ENCODE data around the gene MBP.
A peak's percentile ranks its signal among the peaks of the same experiment; 100 is the strongest.
"Not testable (repeated sequence)": the region's sequence is repeated elsewhere in the genome, so short reads cannot be mapped to it uniquely, and the experiment has no call there.

Gene MBP

DNA sequence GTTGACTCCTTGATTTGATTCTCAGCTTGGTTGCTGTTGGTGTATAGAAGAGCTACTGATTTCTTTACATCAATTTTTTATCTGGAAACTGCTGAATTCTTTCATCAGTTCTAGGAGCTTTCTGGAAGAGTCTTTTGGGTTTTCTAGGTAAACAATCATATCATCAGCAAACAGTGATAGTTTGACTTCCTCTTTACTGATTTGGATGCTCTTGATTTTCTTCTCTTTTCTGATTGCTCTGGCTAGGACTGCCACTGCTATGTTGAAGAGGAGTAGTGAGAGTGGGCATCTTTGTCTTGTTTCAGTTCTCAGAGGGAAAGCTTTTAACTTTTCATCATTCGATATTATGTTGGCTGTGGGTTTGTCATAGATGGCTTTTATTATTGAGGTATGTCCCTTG is 169.7 kb downstream of the MBP start:
- DNase-seq, result peak in 1 of 2 donors; percentile 4

DNA sequence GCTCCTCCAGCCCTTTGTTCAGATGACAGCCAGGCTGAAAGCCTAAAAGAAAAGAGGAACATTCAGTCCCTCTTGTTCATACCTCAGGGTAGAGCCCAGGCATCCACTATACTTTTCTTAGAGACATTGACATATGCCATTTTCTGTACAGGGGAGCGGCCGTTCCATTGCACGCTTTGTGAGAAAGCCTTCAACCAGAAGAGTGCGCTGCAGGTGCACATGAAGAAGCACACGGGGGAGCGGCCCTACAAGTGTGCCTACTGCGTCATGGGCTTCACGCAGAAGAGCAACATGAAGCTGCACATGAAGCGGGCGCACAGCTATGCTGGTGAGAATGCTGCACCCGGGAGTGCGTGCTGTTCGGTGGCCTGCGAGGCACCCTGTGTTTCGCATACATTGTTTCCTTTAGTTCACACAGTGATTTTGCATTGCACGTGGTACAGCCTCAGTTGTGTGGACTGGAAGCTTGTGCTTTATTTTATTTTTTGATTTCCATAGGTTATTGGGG is 172.0 kb downstream of the MBP start:
- DNase-seq, result no peak

DNA sequence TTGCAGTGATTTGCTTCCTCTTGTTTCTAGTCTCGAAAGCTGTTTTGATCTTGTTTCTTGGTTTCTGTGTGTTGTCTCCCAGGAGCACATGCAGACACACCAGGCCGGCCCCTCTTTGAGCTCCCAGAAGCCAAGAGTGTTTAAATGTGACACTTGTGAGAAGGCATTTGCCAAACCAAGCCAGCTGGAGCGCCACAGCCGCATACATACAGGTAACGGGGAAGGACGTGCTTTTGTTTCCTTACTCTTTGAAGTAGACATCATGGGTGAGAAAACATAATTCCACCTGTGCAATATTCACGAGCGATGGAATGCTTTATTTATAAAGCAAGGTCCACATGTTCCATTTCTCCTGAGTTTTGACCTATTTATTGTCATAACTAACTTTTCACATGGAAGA is 173.0 kb downstream of the MBP start:
- DNase-seq, result no peak

DNA sequence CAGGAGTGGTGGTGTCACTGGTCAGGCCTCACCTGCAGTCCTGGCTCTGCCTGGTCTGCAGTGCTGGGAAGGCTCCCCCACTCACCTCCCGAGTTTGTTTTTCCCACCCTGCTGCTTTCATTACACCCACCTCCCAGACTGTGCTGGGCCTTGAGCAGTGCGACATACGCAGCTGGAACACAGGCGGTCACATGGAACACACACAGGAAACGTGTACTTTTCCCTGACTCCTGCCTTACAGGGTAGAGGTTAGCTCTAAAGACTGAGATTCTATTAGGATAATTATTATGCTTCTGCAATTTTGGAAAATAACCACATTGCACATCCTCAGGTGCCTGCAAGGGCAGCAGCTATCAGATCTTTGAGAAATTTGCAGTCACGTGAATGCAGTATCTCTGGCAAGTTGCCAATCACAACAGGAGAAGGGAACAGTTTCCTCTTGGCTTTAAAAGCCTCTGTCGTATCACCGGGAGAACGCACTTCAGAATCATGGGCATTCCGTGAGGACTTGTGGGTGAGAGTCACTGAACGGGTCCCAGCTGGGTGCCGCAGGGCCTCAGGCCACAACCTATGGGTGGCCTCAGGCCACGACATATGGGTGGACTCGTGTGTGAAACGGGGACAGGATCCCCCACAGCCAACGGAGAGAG is 173.8 kb downstream of the MBP start:
- no peak for DNase-seq

DNA sequence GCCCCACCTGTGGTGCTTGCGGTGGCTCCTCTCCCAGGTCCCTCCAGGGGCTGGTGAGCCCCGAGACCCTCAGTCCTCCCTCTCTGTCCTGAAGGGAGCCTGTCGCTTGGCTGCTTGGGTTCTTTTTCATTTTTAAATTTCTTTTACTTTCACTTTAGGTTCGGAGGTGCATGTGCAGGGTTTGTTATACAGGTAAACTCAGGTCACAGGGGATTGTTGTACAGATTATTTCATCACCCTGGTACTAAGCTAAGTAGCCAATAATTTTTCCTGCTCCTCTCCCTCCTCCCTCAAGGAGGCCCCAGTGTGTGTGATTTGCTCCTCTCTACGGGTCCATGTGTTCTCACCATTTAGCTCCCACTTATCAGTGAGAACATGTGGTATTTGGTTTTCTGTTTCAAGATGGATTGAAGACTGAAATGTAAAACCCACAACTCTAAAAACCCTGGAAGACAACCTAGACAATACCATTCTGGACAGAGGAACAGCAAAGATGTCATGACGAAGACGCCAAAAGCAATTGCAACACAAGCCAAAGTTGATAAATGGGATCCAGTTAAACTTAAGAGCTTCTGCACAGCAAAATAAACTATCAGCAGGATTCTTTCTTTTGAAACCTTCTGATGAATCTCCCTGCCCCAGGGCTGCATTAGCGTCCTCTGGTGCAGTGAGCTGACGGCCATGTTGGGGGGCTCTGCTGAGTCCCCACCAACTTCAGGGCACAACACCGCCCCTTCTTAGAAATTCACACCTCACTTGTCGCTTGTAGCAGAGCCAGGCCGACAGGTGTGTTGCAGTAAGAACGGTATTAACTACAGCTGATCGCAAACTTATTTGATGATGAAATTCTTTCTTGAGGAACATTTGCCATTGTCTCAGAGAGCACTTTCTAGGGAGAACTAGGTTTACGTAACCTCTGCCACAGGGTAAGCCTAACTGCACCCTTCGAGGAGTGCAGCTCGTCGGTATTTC is 174.9 kb downstream of the MBP start:
- DNase-seq, result no peak

DNA sequence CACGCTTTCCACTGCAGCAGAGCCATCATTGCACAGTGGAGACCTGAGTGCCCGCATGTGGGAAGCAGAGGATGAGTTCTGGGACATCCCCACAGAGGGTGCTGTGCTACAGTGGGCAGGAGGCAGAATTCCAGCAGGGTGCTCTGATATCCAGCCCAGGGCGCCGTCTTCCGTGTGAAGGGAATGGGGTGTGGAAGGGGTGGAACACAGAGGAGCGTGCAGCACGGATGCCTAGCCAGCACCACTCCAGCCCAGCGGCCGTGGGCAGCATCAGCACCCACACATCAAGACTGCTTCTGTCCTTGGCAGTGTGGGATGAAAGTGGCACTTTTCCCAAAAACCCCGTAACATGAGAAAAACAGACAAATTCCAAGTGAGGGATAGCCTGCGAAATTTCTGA is 175.9 kb downstream of the MBP start:
- no peak for DNase-seq

DNA sequence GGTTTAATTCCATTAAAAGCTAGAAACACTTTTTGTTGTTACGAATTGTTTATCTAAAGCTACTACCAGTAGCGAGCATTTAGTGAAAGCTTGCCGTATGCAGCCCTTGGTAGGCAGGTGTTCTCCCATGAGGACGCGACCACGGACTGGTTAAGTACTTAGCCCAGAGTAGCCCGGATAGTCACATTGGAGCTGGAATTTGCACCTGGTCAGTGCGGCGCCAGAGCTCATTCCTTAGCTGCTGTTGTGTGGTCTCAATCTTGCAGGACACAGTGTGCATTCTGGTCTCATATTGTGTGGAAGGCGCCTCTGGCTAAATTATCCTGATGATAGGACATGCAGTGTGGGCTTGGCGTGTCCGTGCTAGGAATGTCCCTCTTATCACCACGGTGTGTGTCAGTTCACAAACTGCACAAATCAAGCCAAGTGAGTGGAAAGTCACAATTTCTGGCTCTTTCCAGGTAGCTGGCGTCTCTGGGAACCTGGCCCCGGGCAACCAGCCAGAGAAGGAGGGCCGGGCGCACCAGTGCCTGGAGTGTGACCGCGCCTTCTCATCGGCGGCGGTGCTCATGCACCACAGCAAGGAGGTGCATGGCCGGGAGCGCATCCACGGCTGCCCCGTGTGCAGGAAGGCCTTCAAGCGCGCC is 176.9 kb downstream of the MBP start:
- no peak for DNase-seq

DNA sequence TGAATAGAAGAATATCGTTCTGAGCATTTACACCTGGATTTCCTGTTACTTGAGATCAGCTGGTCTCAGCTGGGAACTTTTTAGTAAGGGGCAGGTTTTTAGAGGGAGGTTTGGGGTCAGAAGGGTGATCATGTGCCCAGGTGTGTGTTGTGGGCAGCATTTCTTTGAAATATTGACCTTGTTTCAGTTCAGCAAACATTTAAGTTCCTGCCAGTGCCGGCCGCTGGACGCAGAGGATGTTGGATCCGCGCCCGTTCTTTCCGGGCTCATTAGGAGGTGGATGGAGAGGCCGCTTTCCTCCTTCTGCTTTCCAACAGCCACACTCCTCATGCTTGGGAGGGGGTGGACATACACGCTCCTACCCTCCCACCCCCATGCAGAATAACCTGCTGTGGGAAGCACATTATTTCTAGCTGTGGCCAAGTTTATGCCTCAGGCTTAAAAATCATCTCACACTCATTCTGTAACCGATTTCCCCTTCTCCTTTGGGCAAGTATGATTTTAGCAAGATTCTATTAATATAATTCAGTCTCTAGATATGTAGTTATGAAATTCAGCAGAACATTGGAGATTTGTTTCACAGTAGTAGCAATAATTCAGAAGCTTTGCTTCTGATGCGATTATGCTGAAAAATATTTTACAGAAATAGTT is 178.9 kb downstream of the MBP start:
- no peak for DNase-seq

DNA sequence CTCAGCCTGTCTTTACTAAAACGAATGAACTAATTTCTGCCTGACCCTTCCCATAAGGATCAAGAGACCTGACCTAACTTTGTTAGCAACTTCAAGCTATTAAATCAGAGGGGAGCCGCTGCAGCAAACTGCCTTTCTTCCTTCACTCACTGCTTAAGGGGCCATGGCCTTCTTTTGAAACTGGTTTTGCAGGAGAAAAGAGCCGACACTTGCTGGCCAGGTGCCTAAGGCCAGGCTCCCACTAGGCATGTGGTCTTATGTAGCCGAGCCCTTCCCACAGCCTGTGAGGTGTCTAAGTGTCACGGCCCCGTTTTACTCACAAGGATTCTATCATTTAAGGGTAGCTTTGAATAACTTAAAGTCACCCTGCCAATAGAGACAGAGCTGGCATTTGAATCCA is 179.4 kb downstream of the MBP start:
- no peak for DNase-seq

DNA sequence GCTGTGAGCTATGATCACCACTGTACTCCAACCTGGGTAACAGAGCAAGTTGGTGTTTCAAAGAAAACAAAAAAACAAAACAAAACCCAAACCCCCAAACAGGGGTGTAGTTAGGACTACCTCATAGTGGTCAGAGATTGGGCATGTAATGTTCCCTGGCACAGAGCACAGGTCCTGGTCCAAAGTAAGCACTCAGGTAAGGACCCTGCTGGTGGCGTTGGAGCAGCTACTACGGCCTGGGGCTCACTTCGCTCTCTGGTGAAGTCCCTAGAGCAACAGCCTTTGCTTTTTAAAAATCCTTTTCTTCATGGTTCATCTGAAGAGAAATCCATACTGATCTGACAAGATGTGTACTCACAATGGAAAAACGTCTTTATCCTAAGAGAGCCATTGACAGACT is 179.8 kb downstream of the MBP start:
- no peak for DNase-seq

DNA sequence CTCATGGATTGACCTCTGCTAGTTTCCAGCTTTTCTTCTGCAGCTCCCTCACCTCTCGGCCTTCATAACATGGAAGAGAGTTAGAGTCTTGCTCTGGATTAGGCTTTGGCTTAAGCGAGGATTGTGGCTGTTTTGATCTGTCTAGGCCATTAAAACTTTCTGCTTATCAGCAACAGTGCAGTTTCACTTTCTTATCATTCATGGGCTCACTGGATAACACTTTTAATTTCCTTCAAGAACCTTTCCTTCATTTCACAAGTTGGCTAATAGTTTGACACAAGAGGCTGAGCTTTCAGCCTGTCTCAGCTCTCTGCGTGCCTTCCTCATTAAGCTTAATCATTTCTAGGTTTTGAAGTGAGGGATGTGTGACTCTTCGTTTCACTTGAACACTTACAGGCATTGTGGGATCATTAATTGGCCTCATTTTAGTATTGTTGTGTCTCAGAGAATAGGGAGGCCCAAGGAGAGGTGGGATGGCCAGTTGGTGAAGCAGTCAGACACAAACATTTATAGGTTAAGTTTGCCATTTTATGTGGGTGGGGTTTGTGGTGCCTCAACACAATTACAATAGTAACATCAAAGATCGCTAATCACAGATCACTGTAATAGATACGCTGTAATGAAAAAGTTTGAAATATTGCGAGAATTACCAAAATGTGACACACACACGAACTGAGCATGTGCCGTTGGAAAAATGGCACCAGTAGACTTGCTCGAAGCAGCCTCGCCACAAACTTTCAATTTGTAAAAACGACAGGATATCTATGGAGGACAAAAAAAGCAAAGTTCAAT is 180.9 kb downstream of the MBP start:
- no peak for DNase-seq

DNA sequence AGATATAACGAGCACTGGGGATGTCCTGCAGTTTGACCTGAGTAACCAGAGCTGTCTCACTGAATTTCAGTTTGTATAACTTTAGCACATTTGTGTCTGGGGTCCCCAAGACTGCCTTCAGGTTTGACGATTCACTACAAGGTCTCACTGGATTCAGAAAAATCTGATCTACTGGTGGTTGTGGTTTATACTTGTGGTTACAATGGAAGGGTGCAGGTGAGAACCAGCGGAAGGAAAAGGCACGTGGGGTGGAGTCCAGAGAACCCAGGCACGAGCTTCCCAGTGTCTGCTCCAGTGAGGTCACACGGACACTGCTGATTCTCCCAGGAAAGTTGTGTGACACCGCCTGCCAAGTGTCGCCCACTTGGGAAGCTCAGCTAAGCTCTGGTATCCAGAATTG is 184.2 kb downstream of the MBP start:
- DNase-seq, result no peak

DNA sequence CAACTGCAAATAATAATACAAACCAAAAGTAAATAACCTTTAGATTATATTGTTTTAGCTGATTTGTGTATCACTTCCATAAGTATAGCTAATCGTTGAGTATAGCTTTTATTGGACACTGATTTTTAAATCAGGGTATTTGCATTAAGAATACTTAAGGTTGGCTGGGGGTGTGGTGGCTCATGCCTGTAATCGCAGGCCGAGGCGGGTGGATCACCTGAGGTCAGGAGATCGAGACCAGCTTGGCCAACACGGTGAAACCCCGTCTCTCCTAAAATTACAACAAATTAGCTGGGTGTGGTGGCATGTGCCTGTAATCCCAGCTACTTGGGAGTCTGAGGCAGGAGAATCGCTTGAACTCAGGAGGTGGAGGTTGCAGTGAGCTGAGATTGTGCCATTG is 188.2 kb downstream of the MBP start:
- not testable (repeated sequence) for DNase-seq

DNA sequence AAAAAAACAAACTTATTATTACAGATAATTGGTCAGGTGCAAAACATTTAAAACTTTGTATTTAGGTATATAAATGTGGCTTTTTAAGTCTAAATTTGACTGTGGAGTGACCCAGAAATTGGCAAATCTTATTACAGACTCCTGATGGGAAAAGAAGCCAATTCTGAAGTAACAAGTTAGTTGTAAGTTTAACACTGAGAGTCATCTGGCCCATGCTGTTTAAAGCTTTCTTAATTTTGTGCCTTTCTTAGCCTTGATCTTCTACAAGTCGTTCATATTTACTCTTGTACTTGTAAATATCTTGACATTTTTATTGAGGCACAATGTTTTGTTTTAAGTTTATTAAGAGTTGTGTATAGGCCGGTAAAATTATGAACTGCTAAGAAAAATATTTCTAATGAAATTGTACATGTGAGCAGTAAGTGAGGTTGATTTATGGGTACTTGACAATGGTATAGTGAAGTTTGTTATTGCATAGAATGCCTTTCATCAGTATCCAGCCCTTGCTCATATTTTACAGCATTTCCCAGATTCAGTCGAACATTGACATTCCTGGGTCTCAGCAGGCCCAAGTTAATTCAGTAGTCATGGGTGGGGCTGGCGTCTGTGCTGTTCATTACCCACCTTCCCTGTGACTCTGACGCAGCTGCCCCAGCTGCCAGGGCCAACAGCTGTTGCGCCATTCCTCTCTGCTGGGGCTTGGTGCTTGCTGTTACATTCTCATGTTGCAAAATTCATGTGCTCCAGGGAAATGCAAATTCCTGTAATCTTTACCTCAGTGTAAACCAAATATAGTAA is 188.8 kb downstream of the MBP start:
- DNase-seq, result no peak

DNA sequence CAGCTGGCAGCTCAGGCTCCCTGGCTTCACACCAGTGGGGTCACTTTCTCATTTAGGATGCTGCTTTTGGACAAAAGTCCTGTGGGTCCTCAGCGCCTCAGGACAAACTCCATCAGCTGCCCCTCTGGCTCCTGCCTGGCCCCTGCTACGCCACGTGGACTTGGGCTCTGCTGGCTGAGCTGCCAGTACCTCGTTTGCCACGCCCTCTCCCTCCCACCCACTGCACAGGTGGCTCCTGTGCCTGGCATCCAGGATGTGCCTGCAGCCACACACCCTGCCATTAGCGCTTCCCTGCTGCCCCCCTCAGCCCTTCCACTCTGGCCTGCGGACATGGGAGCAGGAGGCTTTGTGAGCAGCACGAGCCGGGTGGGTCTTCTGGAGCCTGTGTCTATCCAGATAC is 191.3 kb downstream of the MBP start:
- DNase-seq, result no peak

DNA sequence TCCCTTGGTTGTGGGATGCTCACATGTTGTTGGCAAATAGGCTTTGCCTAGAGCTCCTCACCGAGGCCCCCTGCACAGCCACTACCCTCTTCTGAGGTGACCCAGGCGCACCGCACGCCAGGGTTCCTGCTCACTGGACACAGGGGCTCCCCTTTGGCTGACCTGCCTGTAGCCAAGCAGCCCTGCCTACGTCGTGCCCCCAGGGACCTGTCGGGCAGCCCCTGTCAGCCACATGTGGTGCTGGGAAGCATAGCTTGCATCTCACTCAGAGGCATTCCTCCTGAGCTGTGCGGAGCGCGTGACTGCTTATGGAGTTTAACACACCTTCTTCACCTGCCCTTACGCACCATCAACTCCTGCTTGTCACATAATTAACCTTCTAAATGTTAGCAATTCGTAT is 194.0 kb downstream of the MBP start:
- no peak for DNase-seq

DNA sequence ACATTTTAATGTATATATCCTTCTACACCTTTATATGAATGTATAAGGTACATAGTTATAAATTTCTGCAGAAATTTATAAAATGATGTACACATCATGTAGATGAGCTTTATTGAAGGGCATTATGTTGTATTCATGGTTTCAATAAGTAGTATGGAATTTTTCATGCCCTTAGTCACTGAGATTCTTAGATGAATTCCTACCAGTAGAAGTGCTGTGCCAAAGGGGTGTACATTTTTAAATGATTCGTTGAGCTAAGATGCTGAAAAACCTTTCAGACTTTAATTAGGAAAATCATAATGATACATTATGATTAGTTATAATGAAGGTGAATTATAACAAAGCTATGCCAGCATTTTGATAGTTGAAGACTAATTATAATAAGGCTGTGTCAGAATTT is 195.0 kb downstream of the MBP start:
- DNase-seq, result no peak

DNA sequence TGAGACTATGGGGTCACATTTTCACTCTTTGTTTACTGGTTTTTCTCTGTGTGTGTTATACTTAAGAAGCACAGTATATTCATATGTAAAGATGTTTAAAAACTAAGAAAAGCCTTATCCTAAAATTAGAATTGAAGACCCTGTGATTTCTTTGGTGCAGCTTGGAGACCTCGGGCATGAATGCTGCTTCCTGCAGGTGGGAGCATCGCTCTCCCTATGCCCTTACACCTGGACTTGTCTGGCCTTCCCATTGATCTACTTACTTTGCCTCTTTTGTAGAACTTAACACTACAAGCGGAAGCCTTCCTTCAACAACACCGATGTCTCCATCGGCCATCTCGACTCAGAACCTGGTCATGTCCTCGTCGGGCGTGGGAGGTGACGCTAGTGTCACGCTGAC is 195.7 kb downstream of the MBP start:
- no peak for DNase-seq

DNA sequence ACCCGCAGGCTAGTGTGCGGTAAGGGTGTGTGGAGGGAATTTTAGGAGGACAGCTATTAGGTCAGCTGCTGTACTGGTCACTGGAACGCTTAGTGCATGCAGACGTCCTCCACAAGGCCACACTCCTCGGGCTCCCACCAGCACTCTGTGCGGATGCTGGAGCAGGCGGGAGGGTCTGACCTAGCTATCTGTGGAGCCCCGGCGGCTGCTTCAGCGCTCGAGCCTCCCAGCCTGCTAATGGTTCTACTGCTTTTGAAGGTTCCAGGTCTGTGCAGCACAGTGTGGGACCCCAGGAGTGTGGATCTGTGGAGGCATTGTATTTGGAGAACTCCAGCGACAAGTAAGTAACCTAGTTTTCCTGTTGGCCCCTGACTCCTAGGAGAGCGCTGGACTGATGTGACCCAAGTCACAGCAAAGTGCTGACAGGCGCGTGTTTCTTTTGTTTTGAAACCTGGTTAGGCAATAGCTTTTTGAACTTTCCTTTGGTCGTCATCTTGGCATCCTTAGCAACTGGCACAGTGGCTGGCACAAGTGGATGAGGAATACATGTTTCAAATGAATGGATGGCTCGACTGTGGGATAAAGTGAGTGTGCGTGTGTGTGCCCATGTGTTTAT is 196.8 kb downstream of the MBP start:
- DNase-seq, result no peak

DNA sequence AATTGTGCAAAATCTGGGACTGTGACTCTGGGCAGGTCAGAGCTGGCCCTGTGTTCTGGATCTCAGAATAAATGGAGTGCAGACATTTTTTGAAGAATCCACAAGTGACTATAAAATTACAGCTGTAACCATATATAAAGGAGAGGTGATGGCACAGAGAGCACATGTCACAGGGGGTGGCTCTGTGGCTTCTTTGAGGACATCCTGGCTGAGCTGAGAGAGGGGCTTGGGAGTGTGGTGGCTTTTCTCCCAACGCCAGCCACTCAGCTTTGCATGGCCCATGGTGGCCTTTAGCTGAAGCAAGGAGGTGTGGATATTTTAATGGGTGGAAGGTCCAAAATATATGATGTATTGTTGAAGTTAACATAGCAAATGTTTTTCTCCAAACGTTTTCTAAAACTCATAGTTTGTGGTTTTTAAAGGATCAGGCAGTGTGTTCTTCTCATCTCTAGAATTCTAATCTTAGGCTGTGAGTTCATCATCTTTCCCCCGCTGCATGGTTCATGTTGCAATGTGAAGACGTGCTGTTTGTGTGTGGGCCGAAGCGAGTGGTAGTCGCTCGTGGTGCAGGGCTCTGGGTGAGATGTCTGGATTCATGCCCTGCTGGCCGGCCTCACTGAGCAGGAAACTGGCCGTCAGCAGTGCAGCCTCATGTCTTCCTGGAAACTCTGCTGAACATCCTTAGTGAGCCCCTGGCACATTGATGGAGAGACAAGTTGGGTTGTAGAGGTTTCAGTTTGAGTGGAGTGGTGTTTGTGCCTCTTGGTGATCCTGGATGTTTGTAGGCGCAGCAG is 200.4 kb downstream of the MBP start:
- no peak for DNase-seq

Data from bone marrow (tissue), 2 donors.